IMR-90 (cell line): Measurements from ENCODE around the gene PAPPA. TPM values are rescaled to one million over a fixed set of nuclear protein-coding genes. Genes with fewer than 3 reads are reported as not detected.

Experiments used
- ATAC-seq: fragments of 200-7000 bp; cut with Tn5 transposase; 2 replicates; pipeline ENCODE4 v1.9.1; 2020; ENCODE audit warnings: low read depth, mild to moderate bottlenecking, moderate library complexity
- BruUV-seq: library from RNA; stranded (reverse); fragments of 400-500 nt; replicated peaks from 2 replicates; lab custom pipeline; 2021; lab: Mats Ljungman, UMichigan
- CTCF ChIA-PET: fragments of 300-600 bp; formaldehyde crosslinking; extraction: SDS; loops from one replicate; lab custom pipeline; 2021; ENCODE audit warnings: antibody characterized with exemption; lab: Yijun Ruan, JAX
- POLR2A ChIA-PET: fragments of 300-600 bp; sonication (Branson Sonifier 250); formaldehyde crosslinking; loops from one replicate; lab custom pipeline; 2022; ENCODE audit warnings: antibody characterized with exemption; ENCODE audit not compliant: unreplicated experiment; lab: Charles Lee
- DNase-seq: peaks from one replicate; pipeline ENCODE4 v3.0.0; 2013
- H2AFZ ChIP-seq: replicated peaks from 2 replicates; pipeline ENCODE3; 2013; ENCODE audit warnings: low read length, mild to moderate bottlenecking; ENCODE audit not compliant: poor library complexity
- H2AK5ac ChIP-seq: 2 replicates; pipeline ENCODE4 v1.6.1; 2013; ENCODE audit warnings: low read depth, low read length, inconsistent platforms
- H2AK9ac ChIP-seq: replicated peaks from 2 replicates; pipeline ENCODE3; 2013; ENCODE audit warnings: mild to moderate bottlenecking, low read depth, low read length, moderate library complexity; ENCODE audit not compliant: poor library complexity
- H2BK120ac ChIP-seq: 2 replicates; pipeline ENCODE4 v1.6.1; 2013; ENCODE audit warnings: low read depth, low read length, inconsistent platforms
- H2BK15ac ChIP-seq: 3 replicates; pipeline ENCODE4 v1.6.1; 2013; ENCODE audit warnings: low read depth, low read length, inconsistent platforms
- H2BK20ac ChIP-seq: 2 replicates; pipeline ENCODE4 v1.6.1; 2013; ENCODE audit warnings: low read depth, mild to moderate bottlenecking, inconsistent platforms, low read length, moderate library complexity
- H2BK5ac ChIP-seq: 2 replicates; pipeline ENCODE4 v1.6.1; 2013; ENCODE audit warnings: mild to moderate bottlenecking, low read depth, low read length, inconsistent platforms; ENCODE audit not compliant: poor library complexity, severe bottlenecking
- H3K14ac ChIP-seq: replicated peaks from 2 replicates; pipeline ENCODE4 v1.6.1; 2013; ENCODE audit warnings: low read depth, low read length, inconsistent platforms
- H3K18ac ChIP-seq: 2 replicates; pipeline ENCODE4 v1.6.1; 2013; ENCODE audit warnings: low read depth, low read length, control low read depth
- H3K23ac ChIP-seq: 2 replicates; pipeline ENCODE4 v1.6.1; 2013; ENCODE audit warnings: low read depth, low read length, inconsistent platforms
- H3K27ac ChIP-seq: 2 replicates; pipeline ENCODE4 v1.5.1; 2013; ENCODE audit warnings: mild to moderate bottlenecking, control low read depth, low read length; ENCODE audit not compliant: insufficient read depth
- H3K27me3 ChIP-seq: 2 replicates; pipeline ENCODE4 v1.6.1; 2013; ENCODE audit warnings: low read length; ENCODE audit not compliant: control insufficient read depth, insufficient read depth
- H3K36me3 ChIP-seq: 2 replicates; pipeline ENCODE4 v1.6.1; 2013; ENCODE audit warnings: low read length, mixed read lengths; ENCODE audit not compliant: control insufficient read depth, insufficient read depth
- H3K4ac ChIP-seq: 2 replicates; pipeline ENCODE4 v1.6.1; 2013; ENCODE audit warnings: low read depth, low read length, inconsistent platforms
- H3K4me1 ChIP-seq: 2 replicates; pipeline ENCODE4 v1.6.1; 2013; ENCODE audit warnings: low read length, mixed read lengths; ENCODE audit not compliant: control insufficient read depth, insufficient read depth
- H3K4me2 ChIP-seq: 2 replicates; pipeline ENCODE4 v1.6.1; 2013; ENCODE audit warnings: low read depth, mild to moderate bottlenecking, control low read depth, low read length, moderate library complexity
- H3K4me3 ChIP-seq: 2 replicates; pipeline ENCODE4 v1.5.1; 2013; ENCODE audit warnings: low read depth, mild to moderate bottlenecking, control low read depth, low read length, moderate library complexity; ENCODE audit not compliant: insufficient read depth
- H3K56ac ChIP-seq: 2 replicates; pipeline ENCODE4 v1.6.1; 2013; ENCODE audit warnings: low read length, inconsistent platforms; ENCODE audit not compliant: insufficient read depth; ENCODE audit errors: extremely low read depth
- H3K79me1 ChIP-seq, 2 experiments: 2 replicates each; pipeline ENCODE4 v1.6.1; 2013; ENCODE audit warnings: low read length in 2 of 2, inconsistent platforms in 1 of 2, low read depth in 1 of 2
- H3K9ac ChIP-seq: 2 replicates; pipeline ENCODE4 v1.6.1; 2013; ENCODE audit warnings: low read depth, low read length, control low read depth
- H3K9me1 ChIP-seq: 2 replicates; pipeline ENCODE4 v1.6.1; 2013; ENCODE audit warnings: low read length, inconsistent platforms; ENCODE audit not compliant: insufficient read depth
- H3K9me3 ChIP-seq: 2 replicates; pipeline ENCODE4 v1.6.1; 2013; ENCODE audit warnings: low read length; ENCODE audit not compliant: control insufficient read depth, insufficient read depth
- H4K20me1 ChIP-seq: 2 replicates; pipeline ENCODE4 v1.6.1; 2013; ENCODE audit warnings: low read length, inconsistent platforms; ENCODE audit not compliant: insufficient read depth
- H4K5ac ChIP-seq: 2 replicates; pipeline ENCODE4 v1.6.1; 2013; ENCODE audit warnings: mild to moderate bottlenecking, low read depth, low read length, control low read depth
- H4K8ac ChIP-seq, 2 experiments: 2 replicates each; pipeline ENCODE4 v1.6.1; 2013; ENCODE audit warnings: low read depth in 2 of 2, low read length in 2 of 2, control low read depth in 1 of 2, inconsistent platforms in 1 of 2
- H4K91ac ChIP-seq: 2 replicates; pipeline ENCODE4 v1.6.1; 2013; ENCODE audit warnings: low read depth, low read length, inconsistent platforms; ENCODE audit not compliant: insufficient read depth
- BHLHE40 ChIP-seq: fragments of 150-350 bp; IDR thresholded peaks from 2 replicates; pipeline ENCODE4 v1.6.1; 2016; ENCODE audit warnings: mild to moderate bottlenecking, low read depth, low read length
- CEBPB ChIP-seq: IDR thresholded peaks from 2 replicates; pipeline ENCODE4 v1.6.1; 2012; ENCODE audit warnings: low read depth, low read length, improper control_type of control experiment
- CHD1 ChIP-seq: IDR thresholded peaks from 2 replicates; pipeline ENCODE4 v1.6.1; 2012; ENCODE audit warnings: low read depth, low read length, improper control_type of control experiment
- MAZ ChIP-seq: IDR thresholded peaks from 2 replicates; pipeline ENCODE4 v1.6.1; 2012; ENCODE audit warnings: low read depth, mild to moderate bottlenecking, low read length, improper control_type of control experiment, moderate library complexity, borderline replicate concordance
- MXI1 ChIP-seq: IDR thresholded peaks from 2 replicates; pipeline ENCODE4 v1.6.1; 2012; ENCODE audit warnings: low read depth, mild to moderate bottlenecking, low read length, moderate library complexity, borderline replicate concordance
- NFE2L2 ChIP-seq: fragments of 150-350 bp; IDR thresholded peaks from 2 replicates; pipeline ENCODE4 v1.6.1; 2016; ENCODE audit warnings: low read depth, mild to moderate bottlenecking, low read length
- RCOR1 ChIP-seq: IDR thresholded peaks from 2 replicates; pipeline ENCODE4 v1.6.1; 2012; ENCODE audit warnings: mild to moderate bottlenecking, low read length, improper control_type of control experiment; ENCODE audit not compliant: insufficient replicate concordance
- WGBS, 2 experiments: methylation state at CpG; one replicate each; pipeline versions ENCODE4 v1.1.5 to v1.1.7; 2013; ENCODE audit warnings: missing lambda C conversion rate in 2 of 2; ENCODE audit not compliant: insufficient read length in 1 of 2; ENCODE audit errors: extremely low coverage in 2 of 2; 5-methylcytosine and 5-hydroxymethylcytosine counted together
- dilution Hi-C: fragments of 300-500 bp; cut with HindIII; formaldehyde crosslinking; loops from one replicate; pipeline ENCODE4 v1.14.3; 2018; ENCODE audit warnings: low sequenced_read_pairs; ENCODE audit not compliant: unreplicated experiment
- in situ Hi-C: fragments of 300-500 bp; cut with MboI; formaldehyde crosslinking; loops from 3 replicates; pipeline ENCODE4 v1.14.3; 2019; ENCODE audit warnings: low sequenced_read_pairs, inconsistent platforms, mixed read lengths
- intact Hi-C: fragments of 100-400 bp; cut with micrococcal nuclease; formaldehyde crosslinking; loops from 2 replicates; pipeline ENCODE4 v1.10.0; 2022
- polyA plus RNA-seq, 3 experiments: library from polyadenylated mRNA; depleted of rRNA; stranded (reverse); fragments of >200 nt; gene quantifications; 2 replicates each; pipeline ENCODE4 v1.2.3, GENCODE V29; 2012; ENCODE audit warnings: low replicate concordance in 1 of 3
- total RNA-seq: library from RNA; depleted of rRNA; stranded (reverse); fragments of >200 nt; gene quantifications from 2 replicates; pipeline ENCODE4 v1.2.3, GENCODE V29; 2012
- TF ChIP-seq, protein P1 (sequence below): conservative IDR thresholded peaks from 2 replicates; pipeline ENCODE4 v1.5.1; 2012; ENCODE audit warnings: mild to moderate bottlenecking, low read depth, low read length, improper control_type of control experiment

Gene PAPPA
- total and polyA plus RNA-seq, 2 of the 4 experiments (the other 2 are of a cell fraction), result 8.3 to 12.4 TPM

DNA sequence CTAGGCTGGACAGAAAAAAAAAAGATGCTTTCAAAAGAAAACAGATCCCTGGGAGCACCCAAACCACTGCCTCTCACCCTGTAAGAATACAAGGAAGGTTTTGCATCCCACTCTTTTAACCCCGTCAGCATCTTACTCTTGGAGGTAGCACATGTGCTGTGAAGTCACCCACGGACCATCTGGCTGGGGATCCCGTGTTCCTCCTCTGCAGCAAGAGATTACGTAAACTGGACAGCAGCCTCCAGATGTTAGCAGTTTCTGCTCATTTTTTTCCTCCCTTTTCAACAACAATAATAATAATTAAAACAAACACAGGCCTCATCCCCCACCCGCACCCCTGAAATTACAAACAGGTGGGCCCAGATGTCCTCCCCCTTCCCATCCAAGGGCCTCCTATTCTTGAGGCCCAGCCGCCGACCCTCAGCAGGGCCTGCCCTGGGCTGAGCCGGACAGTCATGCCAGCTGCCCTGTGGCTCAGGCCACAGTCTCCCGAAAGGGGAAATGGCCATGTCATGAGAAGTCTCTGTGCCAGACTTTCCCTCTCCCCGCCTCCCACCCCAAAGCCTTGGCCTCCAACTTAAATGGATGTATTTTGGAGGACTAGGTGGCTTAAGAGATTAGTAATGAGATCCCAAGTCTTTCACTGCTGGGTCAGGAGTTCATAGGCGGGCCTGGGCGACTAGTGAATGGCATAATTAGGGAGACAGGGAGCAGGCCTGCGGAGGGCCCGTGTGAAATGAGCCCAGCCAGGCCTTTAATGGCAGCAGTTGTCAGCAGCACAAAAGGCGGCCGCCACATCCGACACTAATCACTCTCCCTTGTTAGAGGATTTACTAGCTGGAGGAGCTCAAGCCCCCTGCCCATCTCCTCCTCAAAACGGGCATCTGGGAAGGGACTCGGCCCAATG is 165.1 kb downstream of the PAPPA start:
- H2AK5ac ChIP-seq, result 0 out of 2 replicates have a peak overlapping the region, but pooled peaks have one; percentile 18
- no peak overlapping the region; the same call in 1 of the 2 replicates for H2BK120ac ChIP-seq
- no peaks in the 10 kb centered on the region for H3K9me3 ChIP-seq
- peaks cover 3% of the 10 kb centered on the region; the same call in 1 of the 2 replicates for H3K4me1 ChIP-seq
- in situ Hi-C loops, result no loop called here
- no peak overlapping the region for H3K4me3 ChIP-seq
- WGBS, 2 experiments, result 67% methylated on average over 2 of the region's 19 CpGs; no CpG with 5 or more reads in 1 of the 2 experiments
- ChIA-PET POLR2A (no interaction called here), CTCF (no interaction called here)
- peak overlapping the region; percentile 36 for H2AFZ ChIP-seq
- H3K27me3 ChIP-seq, result no peaks in the 10 kb centered on the region
- no peak overlapping the region for H3K56ac ChIP-seq
- H3K14ac ChIP-seq, result no peak overlapping the region
- no peak overlapping the region for H2AK9ac ChIP-seq
- H3K36me3 ChIP-seq, result peaks cover 50% of the 10 kb centered on the region
- peaks cover 0 to 5% of the 10 kb centered on the region in 2 experiments; a peak in 1 of 4 replicates for H3K79me1 ChIP-seq
- no peak for TF ChIP-seq NFE2L2
- TF ChIP-seq, protein P1, sequence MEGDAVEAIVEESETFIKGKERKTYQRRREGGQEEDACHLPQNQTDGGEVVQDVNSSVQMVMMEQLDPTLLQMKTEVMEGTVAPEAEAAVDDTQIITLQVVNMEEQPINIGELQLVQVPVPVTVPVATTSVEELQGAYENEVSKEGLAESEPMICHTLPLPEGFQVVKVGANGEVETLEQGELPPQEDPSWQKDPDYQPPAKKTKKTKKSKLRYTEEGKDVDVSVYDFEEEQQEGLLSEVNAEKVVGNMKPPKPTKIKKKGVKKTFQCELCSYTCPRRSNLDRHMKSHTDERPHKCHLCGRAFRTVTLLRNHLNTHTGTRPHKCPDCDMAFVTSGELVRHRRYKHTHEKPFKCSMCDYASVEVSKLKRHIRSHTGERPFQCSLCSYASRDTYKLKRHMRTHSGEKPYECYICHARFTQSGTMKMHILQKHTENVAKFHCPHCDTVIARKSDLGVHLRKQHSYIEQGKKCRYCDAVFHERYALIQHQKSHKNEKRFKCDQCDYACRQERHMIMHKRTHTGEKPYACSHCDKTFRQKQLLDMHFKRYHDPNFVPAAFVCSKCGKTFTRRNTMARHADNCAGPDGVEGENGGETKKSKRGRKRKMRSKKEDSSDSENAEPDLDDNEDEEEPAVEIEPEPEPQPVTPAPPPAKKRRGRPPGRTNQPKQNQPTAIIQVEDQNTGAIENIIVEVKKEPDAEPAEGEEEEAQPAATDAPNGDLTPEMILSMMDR, result no peak
- no peak for TF ChIP-seq RCOR1
- TF ChIP-seq CHD1, result no peak
- 0 out of 2 replicates have a peak, but pooled peaks have one; percentile 36 for TF ChIP-seq CEBPB
- peak; percentile 74; the same call in 1 of the 2 replicates for TF ChIP-seq MXI1
- no peak for TF ChIP-seq MAZ
- peak; percentile 34; the same call in 1 of the 2 replicates for TF ChIP-seq BHLHE40
- H3K4me2 ChIP-seq, result no peak overlapping the region
- no peak overlapping the region for H3K23ac ChIP-seq
- H3K27ac ChIP-seq, result no peak overlapping the region
- no peak overlapping the region for H3K9ac ChIP-seq
- H4K20me1 ChIP-seq, result peaks cover 5% of the 10 kb centered on the region; the same call in 1 of the 2 replicates
- H2BK15ac ChIP-seq, result no peak overlapping the region
- no peak overlapping the region for H3K18ac ChIP-seq
- no peak overlapping the region for H2BK20ac ChIP-seq
- peak; percentile 84 for DNase-seq
- BruUV-seq, result no TSS peak
- H3K9me1 ChIP-seq, result peaks cover 6% of the 10 kb centered on the region; the same call in 1 of the 2 replicates
- no peak overlapping the region for H4K8ac ChIP-seq
- H3K4ac ChIP-seq, result no peak overlapping the region
- dilution Hi-C loops, result no loop called here
- ATAC-seq, result peak; percentile 51; the same call in 1 of the 2 replicates
- no peak overlapping the region for H4K5ac ChIP-seq
- no peak overlapping the region for H4K91ac ChIP-seq
- H2BK5ac ChIP-seq, result no peak overlapping the region
- intact Hi-C loops, result no loop called here
